EL (cell line): ENCODE measurements around the gene KCNJ2.

Source experiments
- DNase-seq: peaks from one replicate; pipeline ENCODE4 v3.0.0-alpha.2; 2016

Gene KCNJ2

DNA sequence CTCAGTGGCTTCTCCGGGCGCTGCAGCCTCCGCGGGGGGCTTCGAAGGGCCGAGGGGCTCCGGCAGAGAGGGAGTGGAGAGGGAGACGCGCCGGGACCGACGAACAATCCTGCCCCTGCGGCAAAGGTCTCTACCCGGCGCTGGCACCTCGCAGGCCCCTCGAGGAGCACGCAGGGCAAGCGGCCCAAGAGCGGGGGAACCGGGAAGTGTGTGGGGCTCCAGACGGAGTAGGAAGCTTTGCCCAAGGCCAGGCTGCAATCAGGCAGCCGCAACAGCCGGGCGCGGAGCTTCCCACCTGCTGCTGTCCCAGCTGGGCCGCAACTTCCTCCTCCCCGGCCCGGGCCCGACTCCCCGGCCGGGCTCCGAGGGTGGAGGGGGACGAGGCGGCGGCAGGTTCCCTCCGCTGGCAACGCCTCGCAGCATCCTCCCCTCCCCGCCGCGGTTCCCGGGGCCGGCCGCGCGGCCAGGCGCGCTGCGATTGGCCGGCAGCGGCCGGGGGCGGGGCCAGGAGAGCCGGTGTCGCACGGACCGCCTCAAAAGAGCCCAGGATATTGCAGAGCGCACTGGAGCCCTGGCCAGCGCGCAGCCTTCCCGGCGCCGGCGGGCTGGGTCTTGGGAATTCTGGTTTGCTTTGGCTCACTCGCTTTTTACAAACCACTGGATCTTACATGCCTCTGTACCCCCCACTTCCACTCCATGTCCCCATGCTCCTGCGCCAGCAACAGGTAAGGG lies at the start of gene KCNJ2:
KCNJ2 (plus strand) TSS at position 556 of the 732 bp plus-strand sequence. CDS start 5,508 bp downstream, outside the sequence.
- peak; percentile 86 for DNase-seq

DNA sequence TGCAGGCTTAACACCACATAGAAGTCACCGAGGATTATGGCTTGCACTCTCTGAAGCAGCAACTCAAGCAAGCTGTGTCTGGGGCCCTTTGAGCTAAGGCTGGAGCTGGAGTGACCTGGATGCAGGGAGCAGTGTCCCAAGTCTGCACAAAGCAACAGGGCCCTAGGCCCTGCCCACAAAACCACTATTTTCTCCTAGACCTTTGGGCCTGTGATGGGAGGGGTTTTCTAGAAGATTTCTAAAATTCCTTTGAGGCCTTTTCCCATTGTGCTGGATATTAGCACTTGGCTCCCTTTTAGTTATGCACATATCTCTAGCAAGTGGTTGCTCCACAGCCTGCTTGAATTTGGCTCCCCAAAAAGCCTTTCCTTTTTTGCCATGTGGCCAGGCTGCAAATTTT lies 49.8 kb upstream of the KCNJ2 start:
- DNase-seq: no peak

DNA sequence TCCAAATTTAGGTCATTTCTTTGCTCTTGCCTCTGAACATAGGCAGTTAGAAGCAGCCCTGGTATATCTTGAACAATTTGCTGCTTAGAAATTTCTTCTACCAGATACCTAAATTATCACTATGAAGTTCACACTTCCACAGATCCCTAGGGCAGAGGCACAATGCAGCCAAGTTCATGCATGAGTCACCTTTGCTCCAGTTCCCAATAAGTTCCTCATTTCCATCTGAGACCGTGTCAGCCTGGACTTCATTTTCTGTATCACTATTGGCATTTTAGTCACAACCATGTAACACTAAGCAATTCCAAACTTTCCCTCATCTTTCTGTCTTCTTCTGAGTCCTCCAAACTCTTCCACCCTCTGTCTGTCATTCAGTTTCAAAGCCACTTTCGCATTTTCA lies 49.3 kb upstream of the KCNJ2 start:
- peak; percentile 9 for DNase-seq

DNA sequence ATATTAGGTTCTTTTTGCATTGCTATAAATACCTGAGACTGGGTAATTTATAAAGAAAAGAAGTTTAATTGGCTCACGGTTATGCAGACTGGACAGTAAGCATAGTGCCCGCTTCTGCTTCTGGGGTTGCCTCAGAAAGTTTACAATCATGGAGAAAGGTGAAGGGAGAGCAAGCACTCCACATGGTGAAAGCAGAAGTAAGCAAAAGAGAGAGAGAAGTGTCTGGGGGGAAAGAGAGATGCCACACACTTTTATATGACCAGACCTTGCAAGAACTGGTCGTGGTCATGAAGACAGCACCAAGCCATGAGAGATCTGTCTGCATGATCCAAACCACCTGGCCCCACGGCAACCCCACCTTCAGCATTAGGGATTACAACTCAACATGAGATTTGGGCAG lies 48.9 kb upstream of the KCNJ2 start:
- no peak for DNase-seq

DNA sequence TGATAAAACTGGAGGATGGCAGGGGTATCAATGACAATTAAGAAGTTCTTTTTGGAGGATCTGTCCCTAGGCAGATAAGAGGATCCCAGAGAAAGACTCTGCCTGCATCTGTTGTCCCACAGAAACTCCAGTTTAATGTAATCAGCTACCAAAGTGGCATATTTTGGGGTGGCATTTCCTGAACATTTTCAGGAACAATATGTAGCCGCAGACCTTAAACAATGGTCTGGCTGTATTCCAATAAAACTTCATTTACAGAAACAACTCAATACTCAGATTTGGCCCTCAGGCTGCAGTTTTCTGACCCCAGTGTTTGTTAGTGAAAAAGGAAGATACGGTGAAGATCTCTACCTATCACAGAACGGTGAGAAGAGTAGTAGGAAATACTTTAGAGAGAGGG lies 48.2 kb upstream of the KCNJ2 start:
- no peak for DNase-seq

DNA sequence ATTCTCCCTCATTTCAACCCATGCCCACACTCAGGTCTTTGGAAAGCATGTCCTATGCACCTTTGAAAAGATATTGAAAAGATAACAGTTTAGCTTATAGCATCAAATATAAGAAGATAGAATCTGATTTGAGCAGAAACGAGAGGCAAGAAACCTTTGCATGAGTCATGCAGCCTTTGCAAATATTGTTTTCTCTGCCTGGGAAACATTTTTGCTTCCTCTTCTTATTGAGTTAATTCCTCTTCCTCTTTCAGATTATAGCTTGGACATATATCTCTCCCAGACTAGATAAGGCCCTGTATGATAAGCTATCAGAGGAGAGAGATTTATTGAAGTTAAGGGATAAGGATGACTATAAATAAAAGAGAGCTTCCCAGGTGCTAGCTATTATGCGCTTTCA lies 46.1 kb upstream of the KCNJ2 start:
- DNase-seq: no peak

DNA sequence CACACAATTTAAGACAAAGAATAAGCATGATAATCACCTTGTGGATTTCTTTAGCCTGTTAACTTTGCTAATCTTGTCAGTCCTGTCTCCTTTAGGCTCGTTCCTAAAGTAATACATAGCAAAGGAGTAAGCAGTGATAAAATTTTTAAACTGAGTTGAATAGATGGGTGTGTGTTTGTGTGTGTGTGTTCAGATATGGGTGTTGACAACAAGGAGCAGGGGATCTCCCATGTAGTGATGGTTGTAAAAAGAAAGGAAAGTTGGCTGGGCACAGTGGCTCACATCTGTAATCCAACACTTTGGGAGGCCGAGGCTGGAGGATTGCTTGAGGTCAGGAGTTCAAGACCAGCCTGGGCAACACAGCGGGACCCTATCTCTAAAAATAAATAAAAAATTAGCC lies 44.6 kb upstream of the KCNJ2 start:
- no peak for DNase-seq

DNA sequence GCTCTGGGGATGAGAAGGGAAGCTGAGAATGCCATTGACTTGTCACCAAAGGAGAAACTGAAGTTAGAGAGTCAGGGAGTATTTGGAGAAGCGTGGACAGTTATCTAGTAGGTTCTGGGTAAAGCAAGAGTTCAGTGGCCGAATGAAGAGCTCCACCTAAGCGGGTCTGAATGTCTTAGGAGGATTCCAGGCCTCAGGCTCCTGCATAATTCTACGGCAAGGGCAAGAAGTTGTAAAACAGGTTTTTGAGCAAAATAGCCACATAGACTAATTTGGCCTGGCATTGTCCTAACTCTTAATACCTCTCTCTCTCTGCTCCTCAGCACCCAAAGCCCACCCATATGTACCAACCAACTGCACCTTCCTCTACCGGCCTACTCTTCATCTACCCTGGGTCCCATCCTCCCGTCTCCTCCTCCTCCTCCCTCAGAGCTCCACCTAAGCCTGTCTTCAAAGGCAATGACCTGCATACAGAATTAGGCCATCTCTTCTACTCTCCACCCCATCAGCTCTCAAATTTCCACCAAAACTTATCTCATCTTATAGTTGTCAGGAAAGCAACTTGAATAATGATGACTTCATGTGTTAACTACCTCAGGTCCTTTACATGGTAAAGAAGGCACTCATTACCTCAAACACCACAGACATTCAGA lies 42.0 kb upstream of the KCNJ2 start:
- DNase-seq: no peak

DNA sequence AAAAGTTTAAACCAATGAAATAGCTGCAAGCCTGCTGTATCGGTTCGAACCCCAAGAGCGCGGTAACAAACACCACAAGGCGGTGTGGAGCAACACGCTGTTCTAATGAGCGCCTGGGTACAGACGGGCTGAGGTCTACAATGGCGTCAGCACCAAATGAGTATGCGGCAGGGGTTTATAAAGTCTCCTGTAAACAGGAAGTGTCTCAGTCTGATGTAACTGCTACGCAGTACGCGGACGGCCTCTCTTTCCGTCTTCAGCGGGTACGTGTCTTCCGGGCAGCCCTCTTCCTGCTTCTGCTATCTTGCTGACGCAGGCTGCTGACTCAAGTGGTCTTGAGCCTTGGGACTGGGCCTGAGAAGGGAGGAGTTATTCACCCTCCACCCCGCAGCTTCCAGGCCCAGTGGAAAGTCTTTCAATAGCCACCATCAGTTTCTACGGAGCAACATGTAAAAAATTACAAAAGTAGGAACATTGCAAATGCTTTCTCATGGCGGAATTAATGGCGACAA lies 40.5 kb upstream of the KCNJ2 start:
- DNase-seq: no peak

DNA sequence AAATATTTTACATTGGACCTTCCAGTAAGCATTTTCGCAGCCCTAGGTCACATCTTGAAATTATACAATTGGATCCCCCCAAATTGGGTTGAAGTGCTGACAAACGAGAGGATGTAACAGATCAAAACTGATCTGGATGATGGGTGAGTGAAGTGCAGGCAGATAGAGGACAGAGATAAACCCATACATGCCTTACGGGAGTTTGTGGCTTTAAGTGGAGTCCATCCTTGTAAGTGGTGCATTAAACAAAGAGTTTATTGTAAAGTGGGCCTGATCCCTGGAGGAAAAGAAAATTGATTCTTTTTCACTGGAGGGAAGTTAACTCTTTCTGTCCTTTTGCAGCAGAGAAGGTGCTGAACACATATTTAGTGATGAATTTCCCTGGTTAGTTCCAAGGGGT lies 39.0 kb upstream of the KCNJ2 start:
- no peak for DNase-seq

DNA sequence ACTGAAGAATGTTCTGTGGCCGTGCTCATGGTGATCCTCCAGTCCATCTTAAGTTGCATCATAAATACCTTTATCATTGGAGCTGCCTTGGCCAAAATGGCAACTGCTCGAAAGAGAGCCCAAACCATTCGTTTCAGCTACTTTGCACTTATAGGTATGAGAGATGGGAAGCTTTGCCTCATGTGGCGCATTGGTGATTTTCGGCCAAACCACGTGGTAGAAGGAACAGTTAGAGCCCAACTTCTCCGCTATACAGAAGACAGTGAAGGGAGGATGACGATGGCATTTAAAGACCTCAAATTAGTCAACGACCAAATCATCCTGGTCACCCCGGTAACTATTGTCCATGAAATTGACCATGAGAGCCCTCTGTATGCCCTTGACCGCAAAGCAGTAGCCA lies 36.8 kb upstream of the KCNJ2 start:
- DNase-seq: no peak

DNA sequence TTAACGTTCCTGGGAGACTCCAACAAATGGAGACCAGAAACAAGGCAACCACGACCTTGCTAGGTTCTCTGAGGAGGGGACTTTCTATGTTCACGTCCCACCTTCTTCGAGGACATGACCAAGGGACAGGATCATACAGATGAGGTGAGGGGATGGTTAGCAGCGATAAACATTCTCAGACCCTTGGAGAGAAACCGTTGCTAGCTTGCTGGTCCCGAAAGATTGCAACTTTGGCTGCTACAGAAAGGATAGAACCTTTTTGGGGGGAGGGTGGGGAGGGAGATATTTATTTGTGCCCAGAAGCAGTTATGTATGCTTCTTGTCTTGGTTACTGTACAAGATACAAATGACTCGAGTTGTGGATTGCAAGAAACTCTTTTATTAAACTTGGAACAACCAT lies 35.3 kb upstream of the KCNJ2 start:
- no peak for DNase-seq

DNA sequence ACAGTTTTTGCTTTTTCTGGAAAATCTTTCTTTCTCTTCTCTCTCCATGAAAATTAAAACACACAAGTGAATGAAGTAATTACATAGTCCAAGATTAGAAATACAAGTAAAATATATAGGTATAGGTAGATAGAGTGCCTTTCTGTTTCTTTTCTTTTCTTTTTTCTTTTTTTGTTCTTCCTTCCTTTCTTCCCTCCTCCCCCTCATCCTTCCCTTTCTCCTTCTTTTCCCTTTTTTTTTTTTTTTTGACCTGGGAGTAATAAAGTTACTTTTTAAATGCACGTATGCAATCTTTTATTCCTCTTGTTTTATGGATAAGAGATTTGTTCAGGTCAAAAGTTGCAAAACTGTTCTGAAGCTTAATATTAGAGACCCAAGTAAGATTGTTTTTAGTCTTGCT lies 34.6 kb upstream of the KCNJ2 start:
- DNase-seq: no peak

DNA sequence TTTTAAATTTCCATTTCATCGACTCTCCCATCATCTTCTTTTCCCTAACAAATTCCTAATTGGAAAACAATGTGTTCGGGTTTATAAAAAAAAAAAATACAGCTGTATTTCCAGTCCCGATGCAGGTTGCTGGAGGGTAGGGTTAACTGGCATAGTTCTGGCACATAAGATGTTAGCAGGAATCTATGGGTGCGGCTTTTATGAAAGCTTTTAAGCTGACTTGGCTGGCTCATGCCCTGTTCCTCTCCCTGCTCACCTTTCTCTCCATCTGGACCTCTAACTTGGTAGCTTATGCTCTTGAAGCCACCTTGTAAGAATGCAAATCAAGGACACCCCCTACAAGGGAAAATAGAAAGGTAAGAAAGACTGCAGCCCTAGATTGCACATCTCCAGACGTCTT lies 33.2 kb upstream of the KCNJ2 start:
- DNase-seq: no peak

DNA sequence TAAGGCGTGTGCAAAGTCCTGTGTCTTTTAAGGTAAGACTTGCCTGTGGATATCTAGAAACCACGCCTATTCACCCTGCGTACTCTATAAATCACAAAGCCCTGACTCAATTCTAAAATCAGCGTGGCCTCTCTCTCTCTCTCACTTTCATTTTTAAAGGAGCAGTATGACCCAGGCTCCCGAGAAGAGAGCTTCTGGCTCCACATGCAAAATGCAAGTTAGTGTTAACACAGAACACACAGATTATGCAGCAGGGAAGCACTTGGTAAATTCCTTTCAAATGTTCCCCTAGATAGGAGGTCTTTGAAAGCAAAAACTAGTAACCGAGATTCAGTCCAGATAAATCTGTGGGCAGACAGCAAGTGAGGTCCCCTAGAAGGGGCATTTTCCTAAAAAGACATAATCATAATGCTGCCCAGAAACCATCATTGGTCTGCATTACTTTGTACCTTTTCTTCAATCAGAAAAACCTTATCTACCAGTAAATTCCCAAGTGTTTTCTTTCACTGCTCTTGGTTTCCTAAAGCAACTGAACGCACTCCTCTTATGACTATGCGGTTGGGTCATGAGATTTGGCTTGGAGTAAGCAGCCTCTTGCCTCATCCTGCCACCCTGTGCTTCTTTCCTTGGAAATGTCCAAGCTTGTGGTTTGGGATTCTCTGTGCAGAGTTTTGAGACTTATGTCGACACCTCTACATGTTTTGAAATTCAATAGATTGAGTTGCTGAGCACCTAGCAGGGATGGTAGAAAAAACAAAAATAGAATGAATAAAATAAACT lies 31.7 kb upstream of the KCNJ2 start:
- DNase-seq: peak; percentile 77

DNA sequence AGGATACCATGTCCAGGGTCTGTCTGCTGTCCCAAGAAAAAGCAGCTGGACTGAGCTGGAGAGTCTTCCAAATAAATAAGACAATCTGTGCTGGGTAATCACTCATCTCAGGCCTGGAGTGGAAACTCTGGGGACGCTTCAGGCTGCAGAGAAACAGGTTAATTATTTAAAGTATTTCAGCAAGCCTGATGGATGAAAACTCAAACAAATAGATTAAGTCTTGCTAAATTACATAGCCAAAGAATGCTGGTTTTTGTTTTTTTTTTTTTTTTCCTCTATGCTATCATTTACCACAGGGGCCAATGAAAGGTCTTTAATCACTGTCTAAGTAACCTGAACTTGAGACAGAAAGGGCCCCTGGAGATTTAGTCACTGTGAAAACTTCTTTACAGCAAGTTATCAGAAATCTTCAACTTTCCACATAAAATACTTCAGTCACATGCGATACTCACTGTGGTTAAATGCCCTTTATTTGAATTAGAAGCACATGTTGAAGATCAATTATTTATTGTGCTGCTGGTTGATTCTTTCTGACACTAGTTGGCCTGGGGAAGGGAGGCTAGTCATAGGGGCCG lies 31.0 kb upstream of the KCNJ2 start:
- peak; percentile 43 for DNase-seq

DNA sequence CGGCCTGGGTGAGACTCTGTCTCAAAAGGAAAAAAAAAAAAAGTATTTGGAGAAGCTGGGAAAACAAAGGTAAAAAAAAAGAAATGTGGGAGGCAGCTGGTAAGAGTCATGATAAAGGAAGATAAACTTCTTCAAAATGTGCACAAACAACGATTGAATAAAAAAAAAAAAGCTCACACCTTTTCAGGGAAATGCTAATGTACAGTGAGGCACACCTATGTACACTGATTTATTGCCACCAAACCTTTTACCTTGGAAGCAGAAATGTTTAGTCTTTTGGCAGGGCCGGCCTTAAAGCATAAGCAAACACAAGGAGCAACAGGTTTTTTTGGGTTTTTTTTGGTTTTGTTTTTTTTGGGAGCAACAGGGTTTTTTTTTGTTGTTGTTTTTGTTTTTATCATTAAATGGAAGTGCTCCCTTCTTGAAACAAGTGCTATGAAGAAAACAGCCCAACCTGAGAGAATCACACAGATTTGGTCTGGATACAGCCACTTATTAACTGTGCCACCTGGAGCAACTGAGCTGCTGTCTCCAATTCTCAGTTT lies 29.8 kb upstream of the KCNJ2 start:
- DNase-seq: no peak

DNA sequence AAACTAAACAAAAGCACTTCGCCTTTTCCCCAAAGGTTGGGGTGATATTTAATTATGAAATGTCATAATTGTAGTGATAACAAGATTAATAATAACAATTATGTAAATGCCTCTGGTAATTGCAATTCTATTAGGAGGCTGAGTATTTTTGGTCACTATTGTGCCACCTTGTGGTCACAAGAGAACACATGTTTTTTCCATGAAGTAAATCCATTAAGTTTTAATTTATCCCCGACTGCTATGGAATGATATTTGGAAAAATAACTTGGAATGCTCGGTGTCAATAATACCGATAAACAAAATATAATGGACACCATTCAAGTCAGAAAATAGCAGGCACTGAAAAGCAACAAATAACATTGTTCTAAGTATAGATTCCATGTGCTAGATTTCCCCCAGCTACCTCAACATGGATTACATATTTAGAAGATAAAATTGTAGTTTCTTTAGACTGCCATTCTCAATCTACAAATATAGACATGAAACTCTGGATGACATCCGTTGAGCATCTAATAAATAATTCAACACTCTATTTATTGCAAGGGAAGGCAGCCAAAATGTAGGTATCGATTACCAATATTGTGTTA lies 25.0 kb upstream of the KCNJ2 start:
- DNase-seq: peak; percentile 39

DNA sequence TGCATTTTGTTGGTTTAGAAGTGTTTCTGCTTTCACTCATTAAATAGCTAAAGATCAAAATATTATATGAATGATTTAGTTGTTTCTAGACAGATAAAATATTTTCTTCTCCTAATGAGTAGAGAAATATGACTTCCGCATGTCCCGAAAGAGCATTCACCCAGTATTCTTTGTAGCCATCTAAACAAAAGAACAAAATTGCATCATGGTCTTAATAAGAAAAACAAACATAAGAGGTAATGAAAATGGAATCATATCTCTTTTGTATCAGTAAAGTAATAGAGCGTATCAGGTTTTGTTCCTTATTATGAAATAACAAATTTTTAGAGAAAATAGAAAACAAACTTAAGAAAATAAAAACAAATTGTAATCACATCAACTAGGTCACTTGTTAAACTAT lies 16.1 kb upstream of the KCNJ2 start:
- no peak for DNase-seq

DNA sequence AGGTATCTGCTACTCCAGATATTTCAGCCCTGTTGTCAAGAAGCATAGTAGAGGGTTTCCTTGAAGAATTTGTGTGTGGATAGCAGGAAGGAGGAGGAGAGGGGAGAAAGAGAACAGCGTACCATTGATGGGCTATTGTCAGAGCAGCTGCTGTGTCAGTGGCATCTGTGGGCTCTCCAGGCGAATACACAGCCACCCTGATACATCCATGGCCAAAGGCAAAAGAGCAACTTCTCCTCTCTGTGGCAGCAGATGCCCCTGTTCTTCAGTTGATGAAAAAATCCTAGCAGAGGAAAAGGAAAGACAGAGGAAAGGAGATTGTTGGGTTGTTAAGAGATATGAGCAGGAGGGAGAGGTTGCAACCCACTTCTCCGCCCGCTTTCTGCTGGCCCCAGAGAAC lies 12.2 kb upstream of the KCNJ2 start:
- no peak for DNase-seq

DNA sequence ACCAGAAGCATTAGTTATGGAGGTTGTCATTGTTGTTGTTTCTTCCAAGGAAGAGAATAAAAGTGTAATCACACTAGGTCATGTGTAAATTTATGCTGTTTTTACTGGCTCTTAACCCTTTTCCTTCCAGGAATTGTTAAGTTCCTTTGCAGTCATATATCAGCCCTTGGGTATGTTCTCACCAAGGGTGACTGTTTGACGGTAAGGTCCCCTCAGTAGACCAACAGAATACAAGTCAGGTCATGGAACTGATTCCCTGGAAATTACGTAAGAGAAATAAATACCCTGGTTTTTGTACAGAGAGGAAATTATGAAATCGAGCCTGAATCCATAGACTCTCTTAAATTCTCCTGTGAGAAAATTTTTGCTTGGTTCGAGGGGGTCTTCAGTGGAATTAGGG lies 11.2 kb upstream of the KCNJ2 start:
- no peak for DNase-seq

DNA sequence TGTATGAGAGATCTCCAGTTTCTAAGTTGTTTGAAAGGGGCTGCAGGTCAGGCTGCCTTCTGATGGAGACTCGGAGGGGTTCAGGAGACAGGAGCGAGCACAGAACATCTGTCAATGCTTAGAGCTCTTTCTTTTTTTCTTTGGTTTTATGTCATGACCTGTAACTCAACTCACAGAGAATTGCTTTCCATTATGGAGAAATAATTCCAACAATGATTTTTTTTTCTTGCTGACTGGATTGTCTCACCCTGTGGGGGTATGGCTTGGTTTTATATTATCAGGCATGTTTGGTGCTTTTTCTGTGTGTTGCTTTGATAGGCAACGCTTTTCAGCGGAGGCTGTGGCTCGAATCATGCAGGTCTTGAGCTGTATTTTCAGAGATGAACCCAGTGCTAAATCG lies 10.7 kb upstream of the KCNJ2 start:
- no peak for DNase-seq

DNA sequence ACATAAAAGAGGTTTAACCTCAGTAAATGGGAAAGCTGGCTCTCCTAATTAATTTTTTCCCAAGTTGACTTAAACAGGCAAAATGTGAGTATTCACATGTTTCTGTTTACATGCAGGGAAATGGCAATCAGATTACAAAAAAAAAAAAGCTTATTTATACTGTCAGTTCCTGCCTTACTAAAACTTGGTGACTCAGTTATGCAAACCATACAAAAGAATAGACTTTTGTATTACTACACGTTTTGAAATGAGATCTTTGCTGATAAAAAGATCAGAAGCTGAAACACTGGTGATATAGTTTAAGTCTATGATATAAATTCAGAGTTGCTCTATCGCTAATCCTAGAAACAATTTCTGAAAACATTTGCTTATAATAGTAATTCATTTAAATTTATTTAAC lies 9.4 kb upstream of the KCNJ2 start:
- DNase-seq: no peak
